Stimulated activated CD4-positive, alpha-beta T cell treated with anti-CD3 and anti-CD28 coated beads, Interleukin-15, amount 100 ng/mL, for 48 hours (primary cell): Measurements from ENCODE around the gene HSD17B13.

Experiments
- DNase-seq, 2 donors: peaks; one replicate each; pipeline ENCODE4 v3.0.0-alpha.2; 2020; ENCODE audit warnings: low read depth in 2 of 2

Gene HSD17B13

DNA sequence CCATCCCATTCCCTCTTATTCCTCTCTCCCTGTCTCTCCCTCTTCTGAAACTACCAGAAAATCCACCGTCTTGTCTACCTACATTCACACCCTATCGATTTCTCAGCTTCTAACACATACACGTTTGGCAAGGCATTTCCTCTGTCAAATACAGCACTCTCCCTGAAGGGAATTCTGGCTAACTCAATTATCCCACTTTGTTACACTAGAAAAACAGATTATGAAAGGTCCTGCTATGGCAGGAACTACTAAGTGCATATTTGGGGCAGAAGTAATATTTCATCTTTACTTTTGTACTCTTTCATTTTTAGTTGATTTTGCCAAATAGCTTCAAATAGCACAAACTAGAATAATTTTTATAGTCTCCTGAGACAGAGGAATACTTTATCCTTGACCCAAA lies 55.7 kb downstream of the HSD17B13 start:
- DNase-seq: no peak

GRCh38 chr4:87262886-87263285 lies 59.8 kb downstream of the HSD17B13 start:
- no peak for DNase-seq

DNA sequence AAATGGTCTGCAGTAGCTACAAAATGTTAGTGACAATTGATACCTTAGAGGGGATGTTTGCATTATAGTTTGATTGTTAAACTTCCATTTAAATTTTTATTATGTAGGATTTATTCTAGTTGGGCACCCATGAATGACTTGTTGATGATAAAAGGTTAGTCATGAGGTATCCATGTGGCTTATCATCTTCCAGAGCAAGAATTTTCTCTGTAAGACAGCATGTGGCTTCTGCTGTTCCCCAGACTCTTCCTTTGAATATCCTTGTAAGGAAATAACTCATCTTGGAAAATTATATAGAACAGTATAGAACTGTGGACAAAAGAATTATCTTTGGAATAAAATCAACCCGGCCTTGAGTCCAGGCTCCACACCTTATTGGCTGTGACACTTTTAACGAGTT lies 62.2 kb downstream of the HSD17B13 start:
- DNase-seq: no peak

DNA sequence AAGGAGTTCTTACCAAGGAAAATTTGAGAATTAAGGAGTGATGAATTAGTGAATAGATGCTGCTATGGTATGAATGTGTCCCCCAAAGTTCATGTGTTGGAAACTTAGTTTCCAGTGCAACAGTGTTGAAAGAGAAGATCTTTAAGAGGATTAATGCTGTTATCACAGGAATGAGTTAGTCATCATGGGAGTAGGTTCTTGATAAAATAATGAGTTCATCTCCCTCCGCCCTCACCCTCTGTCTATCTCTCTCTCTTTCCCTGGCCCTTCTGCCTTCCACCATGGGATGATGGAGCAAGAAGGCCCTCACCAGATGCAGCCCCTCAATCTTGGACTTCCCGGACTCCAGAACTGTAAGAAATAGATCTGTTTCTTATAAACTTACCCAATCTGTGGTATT lies 64.0 kb downstream of the HSD17B13 start:
- DNase-seq: no peak

DNA sequence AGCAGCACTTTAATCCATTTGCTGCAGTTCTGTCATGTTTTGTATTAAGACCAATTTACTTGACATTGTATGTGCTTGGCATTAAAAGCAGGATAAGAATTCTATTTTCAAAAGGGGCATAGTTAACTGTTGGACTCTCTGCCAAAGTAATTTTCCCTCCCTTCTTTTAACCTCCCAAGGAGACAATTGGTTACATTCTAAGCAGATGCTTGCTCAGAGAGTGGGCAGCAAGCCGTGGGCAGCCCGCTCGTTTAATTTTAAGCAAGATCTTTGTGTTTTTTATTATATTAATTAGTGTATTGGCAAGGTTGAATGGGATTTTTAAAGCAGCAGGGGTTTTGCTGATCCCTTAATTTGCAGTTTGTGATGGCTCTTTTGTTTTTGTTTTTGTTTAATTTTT lies 65.2 kb downstream of the HSD17B13 start:
- DNase-seq: no peak

GRCh38 chr4:87255755-87256154 lies 66.9 kb downstream of the HSD17B13 start:
- DNase-seq: no peak
